ENCODE measurements around the gene TTC7B. TPM values are rescaled to one million over a fixed set of nuclear protein-coding genes. Genes with fewer than 3 reads are reported as not detected.

The TTC7B gene
- total and polyA plus RNA-seq, 10 of the 15 experiments (the other 5 are each of a cell fraction or from before 2014, with no cell fraction given) = under 0.01 to 1.1 (median 0.26) TPM; not detected in 2

GRCh38 chr14:90508536-90509254, 307.5 kb downstream of the TTC7B start:
- SMC1A ChIA-PET (ENCODE audit: uncharacterized antibody, unreplicated experiment) = no interaction called here
- H4K20me1 ChIP-seq (ENCODE audit: control insufficient read depth, insufficient read depth) = no peaks in the 10 kb centered on the region
- FAIRE-seq = no peak
- no peak for ATAC-seq
- no peaks in the 10 kb centered on the region for H3K36me3 ChIP-seq (ENCODE audit: control insufficient read depth in 2 of 2, insufficient read depth in 2 of 2, low read length in 1 of 2)
- H3K27me3 ChIP-seq (replicated peaks in 1 of 2; ENCODE audit: control insufficient read depth in 2 of 2, insufficient read depth in 2 of 2, low read length in 1 of 2) = no peaks in the 10 kb centered on the region; a peak in 3 of 4 replicates
- no peak overlapping the region for H3K4me2 ChIP-seq (ENCODE audit: control insufficient read depth, insufficient read depth)
- POLR2A ChIA-PET = no interaction called here
- H2AFZ ChIP-seq (ENCODE audit: control insufficient read depth, low read depth, low read length) = no peak overlapping the region
- RAD21 ChIA-PET (ENCODE audit: unreplicated experiment) = no interaction called here
- no peak overlapping the region for H3K27ac ChIP-seq (ENCODE audit: control insufficient read depth, insufficient read depth)
- CTCF ChIA-PET = no interaction called here
- no peaks in the 10 kb centered on the region for H3K79me2 ChIP-seq (ENCODE audit: control insufficient read depth, insufficient read depth, low read length)
- H3K9me3 ChIP-seq (replicated peaks; ENCODE audit: control insufficient read depth, insufficient read depth, low read length) = no peaks in the 10 kb centered on the region
- no peak for TF ChIP-seq FOXM1 (IDR thresholded peaks at IDR 0.05; ENCODE audit: low read depth, low read length)
- intact Hi-C loops (cut with micrococcal nuclease; ENCODE audit: unreplicated experiment) (no loop called here), in situ Hi-C loops (cut with MboI) (no loop called here)
- DNase-seq (ENCODE audit: low read depth, low spot score) = no peak
- 24% methylated on average over 21 of the region's 21 CpGs for WGBS (ENCODE audit: insufficient coverage, insufficient replicate concordance, low lambda C conversion rate, missing lambda C conversion rate)
- BruUV-seq (replicated peaks) = no TSS peak
- no peak overlapping the region for H3K4me3 ChIP-seq
- H3K9ac ChIP-seq (ENCODE audit: control insufficient read depth, insufficient read depth, low read length) = no peak overlapping the region
- no peaks in the 10 kb centered on the region for H3K4me1 ChIP-seq (ENCODE audit: control insufficient read depth, insufficient read depth, low read length)

GRCh38 chr14:90508036-90508435, 308.2 kb downstream of the TTC7B start:
- no TSS peak for BruUV-seq (replicated peaks)
- Histone ChIP-seq H3K79me2 (ENCODE audit: control insufficient read depth, insufficient read depth, low read length) (no peaks in the 10 kb centered on the region), H3K27me3 (replicated peaks in 1 of 2; ENCODE audit: control insufficient read depth in 2 of 2, insufficient read depth in 2 of 2, low read length in 1 of 2) (no peaks in the 10 kb centered on the region; a peak in 2 of 4 replicates), H3K4me2 (ENCODE audit: control insufficient read depth, insufficient read depth) (no peak overlapping the region), H3K36me3 (ENCODE audit: control insufficient read depth in 2 of 2, insufficient read depth in 2 of 2, low read length in 1 of 2) (no peaks in the 10 kb centered on the region), H2AFZ (ENCODE audit: control insufficient read depth, low read depth, low read length) (no peak overlapping the region), H3K4me3 (no peak overlapping the region), H3K4me1 (ENCODE audit: control insufficient read depth, insufficient read depth, low read length) (no peaks in the 10 kb centered on the region), H3K9ac (ENCODE audit: control insufficient read depth, insufficient read depth, low read length) (no peak overlapping the region), H3K27ac (ENCODE audit: control insufficient read depth, insufficient read depth) (no peak overlapping the region), H4K20me1 (ENCODE audit: control insufficient read depth, insufficient read depth) (no peaks in the 10 kb centered on the region), H3K9me3 (replicated peaks; ENCODE audit: control insufficient read depth, insufficient read depth, low read length) (no peaks in the 10 kb centered on the region)
- ATAC-seq (no peak), FAIRE-seq (no peak), DNase-seq (ENCODE audit: low read depth, low spot score) (no peak)
- ChIA-PET SMC1A (ENCODE audit: uncharacterized antibody, unreplicated experiment) (no interaction called here), POLR2A (no interaction called here), CTCF (no interaction called here), RAD21 (ENCODE audit: unreplicated experiment) (no interaction called here)
- WGBS (ENCODE audit: insufficient coverage, insufficient replicate concordance, low lambda C conversion rate, missing lambda C conversion rate) = 50% methylated on average over 9 of the region's 9 CpGs
- TF ChIP-seq POU2F2 (IDR thresholded peaks at IDR 0.05; ENCODE audit: borderline replicate concordance, low read depth, low read length) (no peak), MTA2 (IDR thresholded peaks at IDR 0.05; ENCODE audit: low read depth) (no peak), CUX1 (IDR thresholded peaks at IDR 0.05; ENCODE audit: insufficient replicate concordance, low read depth, low read length) (no peak), STAT1 (conservative IDR thresholded peaks at IDR 0.05) (no peak)
- in situ Hi-C loops (cut with MboI) = no loop called here
- intact Hi-C loops (cut with micrococcal nuclease; ENCODE audit: unreplicated experiment) = no loop called here
